ENCODE results near the gene DEFB110.
A peak's percentile ranks its signal among the peaks of the same experiment; 100 is the strongest.

DEFB110 gene

GRCh38 chr6:49982046-49982445 is 39.7 kb downstream of the DEFB110 start:
- no peak overlapping the region for H3K4me3 Mint-ChIP-seq
- H3K4me1 Mint-ChIP-seq (ENCODE audit: low read depth), result peaks cover 16% of the 10 kb centered on the region
- no peak overlapping the region for H3K27ac Mint-ChIP-seq
- no peaks in the 10 kb centered on the region for H3K36me3 Mint-ChIP-seq (ENCODE audit: low read depth)
- no peaks in the 10 kb centered on the region for H3K9me3 Mint-ChIP-seq
- no peak for DNase-seq (ENCODE audit: low spot score)
- H3K27me3 Mint-ChIP-seq (ENCODE audit: low read depth), result no peaks in the 10 kb centered on the region

- H3K4me3 Mint-ChIP-seq, result no peak overlapping the region
- no peaks in the 10 kb centered on the region for H3K36me3 Mint-ChIP-seq (ENCODE audit: low read depth)
- no peaks in the 10 kb centered on the region for H3K9me3 Mint-ChIP-seq
- no peak overlapping the region for H3K27ac Mint-ChIP-seq
- no peak for DNase-seq (ENCODE audit: low spot score)
- H3K27me3 Mint-ChIP-seq (ENCODE audit: low read depth), result no peaks in the 10 kb centered on the region
- H3K4me1 Mint-ChIP-seq (ENCODE audit: low read depth), result peaks cover 16% of the 10 kb centered on the region
Observed at GRCh38 chr6:49980898-49981297, 40.9 kb downstream of the DEFB110 start.

GRCh38 chr6:49979584-49979983 is 42.2 kb downstream of the DEFB110 start:
- Mint-ChIP-seq H3K4me1 (ENCODE audit: low read depth) (peaks cover 16% of the 10 kb centered on the region), H3K36me3 (ENCODE audit: low read depth) (no peaks in the 10 kb centered on the region), H3K4me3 (no peak overlapping the region), H3K27me3 (ENCODE audit: low read depth) (no peaks in the 10 kb centered on the region), H3K27ac (peak overlapping the region; percentile 4), H3K9me3 (no peaks in the 10 kb centered on the region)
- no peak for DNase-seq (ENCODE audit: low spot score)

GRCh38 chr6:49978332-49979226 is 43.2 kb downstream of the DEFB110 start:
- Mint-ChIP-seq H3K27me3 (ENCODE audit: low read depth) (no peaks in the 10 kb centered on the region), H3K36me3 (ENCODE audit: low read depth) (no peaks in the 10 kb centered on the region), H3K27ac (peak overlapping the region; percentile 26), H3K4me1 (ENCODE audit: low read depth) (peaks cover 16% of the 10 kb centered on the region), H3K9me3 (no peaks in the 10 kb centered on the region), H3K4me3 (peak overlapping the region; percentile 77)
- no peak for DNase-seq (ENCODE audit: low spot score)

GRCh38 chr6:49969605-49970004 is 52.2 kb downstream of the DEFB110 start, which contains the start of gene DEFB113:
DEFB113 (minus strand) TSS chr6:49969625; CDS start chr6:49969625, 0 bp downstream.
- Mint-ChIP-seq H3K36me3 (ENCODE audit: low read depth) (no peaks in the 10 kb centered on the region), H3K27me3 (ENCODE audit: low read depth) (no peaks in the 10 kb centered on the region), H3K4me3 (no peak within 1 kb of the TSS), H3K27ac (no peak within 1 kb of the TSS), H3K9me3 (no peaks in the 10 kb centered on the region), H3K4me1 (ENCODE audit: low read depth) (no peaks in the 10 kb centered on the region)
- no peak for DNase-seq (ENCODE audit: low spot score)

Data from T-helper 2 cell treated with Interferon-gamma antibody and Interleukin-4, amounts not matched to agents 5 μg/mL and 100 μg/mL, for 36 hours (primary cell).